GM12878 (cell line): ENCODE results near the gene SPINT4.

Source experiments
- CBFB ChIP-seq: IDR thresholded peaks from 2 replicates; pipeline ENCODE4 v1.6.1; 2016; ENCODE audit warnings: antibody characterized with exemption, low read depth
- CREM ChIP-seq: IDR thresholded peaks from 2 replicates; pipeline ENCODE4 v1.6.1; 2014; ENCODE audit warnings: antibody characterized with exemption, low read depth

DNA sequence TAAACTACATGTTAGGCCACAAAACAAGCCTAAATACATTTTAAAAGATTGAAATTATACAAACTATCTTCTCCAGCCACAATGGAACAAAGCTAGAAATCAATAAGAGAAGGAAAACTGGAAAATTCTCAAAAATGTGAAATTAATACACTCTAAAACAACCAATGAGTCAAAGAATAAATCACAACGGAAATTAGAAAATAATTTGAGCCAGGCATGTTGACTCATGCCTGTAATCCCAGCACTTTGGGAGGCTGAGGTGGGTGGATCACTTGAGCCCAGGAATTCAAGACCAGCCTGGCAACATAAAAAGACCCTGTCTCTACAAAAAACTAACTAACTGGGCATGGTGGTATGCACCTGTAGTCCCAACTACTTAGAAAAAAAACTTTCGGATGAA lies 26.7 kb upstream of the SPINT4 start:
- TF ChIP-seq CBFB (no peak), CREM (no peak)
